Large intestine (tissue), 12 donors: ENCODE data around the gene EPX. TPM values are rescaled to one million over a fixed set of nuclear protein-coding genes. Genes with fewer than 3 reads are reported as not detected.
"Not testable (repeated sequence)": the region's sequence is repeated elsewhere in the genome, so short reads cannot be mapped to it uniquely, and the experiment has no call there.

Experiments used
- DNase-seq, 2 donors: peaks; one replicate each; pipeline versions ENCODE4 v3.0.0 to v3.0.0-alpha.2; 2013
- H3K27ac ChIP-seq: one replicate; pipeline ENCODE4 v1.5.1; 2013; ENCODE audit warnings: low read length
- H3K27me3 ChIP-seq: 2 replicates; pipeline ENCODE4 v1.6.1; 2013; ENCODE audit warnings: low read length; ENCODE audit not compliant: control insufficient read depth, insufficient read depth
- H3K36me3 ChIP-seq: 2 replicates; pipeline ENCODE4 v1.6.1; 2013; ENCODE audit warnings: low read length; ENCODE audit not compliant: control insufficient read depth, insufficient read depth
- H3K4me1 ChIP-seq: one replicate; pipeline ENCODE4 v1.6.1; 2013; ENCODE audit warnings: low read length; ENCODE audit not compliant: control insufficient read depth, insufficient read depth
- H3K4me3 ChIP-seq: one replicate; pipeline ENCODE4 v1.5.1; 2013; ENCODE audit warnings: low read length
- H3K9me3 ChIP-seq: one replicate; pipeline ENCODE4 v1.6.1; 2013; ENCODE audit warnings: mild to moderate bottlenecking, low read depth, low read length, moderate library complexity; ENCODE audit not compliant: control insufficient read depth
- WGBS: methylation state at CpG from one replicate; pipeline ENCODE4 v1.1.5; 2013; ENCODE audit warnings: low lambda C conversion rate; ENCODE audit not compliant: insufficient coverage; 5-methylcytosine and 5-hydroxymethylcytosine counted together
- long read RNA-seq, 11 donors: transcript quantifications; one replicate each; lab custom pipeline, GENCODE V29; 2026
- polyA plus RNA-seq: library from polyadenylated mRNA; unstranded; fragments of 120-200 nt; gene quantifications from one replicate; pipeline ENCODE4 v1.2.1, GENCODE V29; 2013

EPX gene
- polyA plus RNA-seq: 0.24 TPM
- long read RNA-seq, donor 1: 0 reads
- long read RNA-seq, donor 2: 0 reads
- long read RNA-seq, donor 3: 0 reads
- long read RNA-seq, donor 4: 0 reads
- long read RNA-seq, donor 5: 0 reads
- long read RNA-seq, donor 6: 0 reads
- long read RNA-seq, donor 7: 0 reads
- long read RNA-seq, donor 8: 0 reads
- long read RNA-seq, donor 9: 0 reads
- long read RNA-seq, donor 10: 0 reads
- long read RNA-seq, donor 11: 0 reads

DNA sequence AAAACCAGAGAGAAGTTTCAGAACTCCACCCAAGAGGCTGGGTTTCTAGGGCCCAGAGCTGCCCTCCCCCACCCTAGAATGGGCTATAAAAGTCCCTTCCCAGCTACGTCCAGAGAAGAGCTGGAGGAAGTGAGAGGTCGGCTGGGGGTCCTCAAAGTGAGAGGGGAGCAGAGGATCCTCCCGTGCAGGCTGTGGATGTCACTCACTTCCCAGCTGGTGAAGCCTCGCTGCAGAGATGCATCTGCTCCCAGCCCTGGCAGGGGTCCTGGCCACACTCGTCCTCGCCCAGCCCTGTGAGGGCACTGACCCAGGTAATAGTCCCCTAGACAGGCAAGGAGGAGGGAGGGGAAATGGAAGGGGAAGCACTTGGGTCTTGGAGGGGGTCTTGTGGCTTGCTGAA lies at the start of gene EPX:
Gene EPX, plus strand, starts transcription at position 115 of the 400 bp plus-strand sequence. Its CDS starts 121 bp downstream, at position 236.
- no peak within 1 kb of the TSS for H3K27ac ChIP-seq
- H3K4me3 ChIP-seq: no peak within 1 kb of the TSS
- H3K27me3 ChIP-seq: peaks cover 9% of the 10 kb centered on the region
- no peak for DNase-seq
- H3K36me3 ChIP-seq: no peaks in the 10 kb centered on the region
- WGBS: no CpG with 5 or more reads among the region's 6 CpGs
- H3K4me1 ChIP-seq: peaks cover 16% of the 10 kb centered on the region
- H3K9me3 ChIP-seq: no peaks in the 10 kb centered on the region

DNA sequence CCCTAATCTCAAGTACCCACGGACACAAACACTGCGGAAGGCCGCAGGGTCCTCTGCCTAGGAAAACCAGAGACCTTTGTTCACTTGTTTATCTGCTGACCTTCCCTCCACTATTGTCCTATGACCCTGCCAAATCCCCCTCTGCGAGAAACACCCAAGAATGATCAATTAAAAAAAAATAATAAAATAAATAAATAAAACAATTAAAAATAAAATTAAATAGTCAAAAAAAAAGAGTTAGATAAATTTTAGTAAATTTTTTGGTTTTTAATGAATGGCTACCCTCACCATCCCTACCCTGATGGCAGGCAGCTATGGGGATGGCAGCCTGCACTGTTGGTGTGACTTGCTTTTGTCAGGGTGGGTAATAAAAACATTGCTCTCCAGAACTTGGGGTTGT lies 49.2 kb upstream of the EPX start:
- 57% methylated on average over 1 of the region's 4 CpGs for WGBS
- not testable (repeated sequence) for H3K36me3 ChIP-seq, H3K27ac ChIP-seq, H3K4me3 ChIP-seq, H3K4me1 ChIP-seq, DNase-seq, H3K9me3 ChIP-seq, H3K27me3 ChIP-seq

DNA sequence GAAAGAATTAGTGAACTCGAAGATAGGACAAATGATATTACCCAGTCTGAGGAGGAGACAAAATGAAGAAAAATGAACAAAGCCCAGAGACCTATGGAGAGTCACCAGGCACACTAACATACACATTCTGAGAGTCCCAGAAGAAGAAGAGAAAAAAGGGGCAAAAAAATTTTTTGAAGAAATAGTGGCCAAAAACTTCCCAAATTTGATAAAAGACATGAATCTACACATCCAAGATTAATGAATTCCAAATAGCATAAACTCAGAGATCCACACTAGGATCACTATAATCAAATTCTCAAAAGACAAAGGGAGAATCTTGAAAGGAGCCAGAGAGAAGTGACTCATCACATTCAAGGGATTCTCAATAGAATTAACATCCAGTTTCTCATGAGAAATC lies 47.7 kb upstream of the EPX start:
- Histone ChIP-seq H3K9me3 (peaks cover 4% of the 10 kb centered on the region), H3K27me3 (peaks cover 21% of the 10 kb centered on the region), H3K4me1 (no peaks in the 10 kb centered on the region), H3K4me3 (no peak overlapping the region), H3K27ac (no peak overlapping the region), H3K36me3 (no peaks in the 10 kb centered on the region)
- 83% methylated on average over 1 of the region's 1 CpG for WGBS
- DNase-seq: no peak

DNA sequence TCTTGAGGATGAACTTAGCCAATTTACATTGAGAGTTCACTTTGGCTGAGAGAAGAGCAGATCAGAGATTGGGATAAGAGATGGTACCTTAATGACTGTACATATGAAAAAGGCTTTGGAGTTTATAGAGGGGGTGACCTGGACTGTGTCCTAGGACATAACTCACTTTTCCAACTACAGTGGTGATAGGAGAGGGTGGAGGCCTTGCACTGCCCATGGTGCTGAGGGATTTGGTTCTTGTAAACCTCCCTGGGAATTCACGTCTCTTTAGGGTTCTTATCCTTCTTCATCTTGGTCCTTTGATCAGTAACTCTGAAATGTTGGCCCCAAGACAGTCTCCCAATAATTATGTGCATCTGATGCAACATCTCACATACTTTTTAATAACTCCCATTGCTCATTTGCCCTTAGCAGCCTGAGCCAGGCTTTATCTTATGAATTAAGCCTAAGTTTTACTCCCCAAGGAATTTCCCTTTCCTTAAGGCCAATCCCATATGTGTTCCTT lies 44.5 kb upstream of the EPX start, which contains the start of gene OR4D1:
Gene OR4D1, plus strand, starts transcription at position 455 of the 505 bp plus-strand sequence. CDS start 6,770 bp downstream, outside the sequence.
- Histone ChIP-seq H3K4me1 (no peaks in the 10 kb centered on the region), H3K27ac (no peak within 1 kb of the TSS), H3K4me3 (no peak within 1 kb of the TSS), H3K36me3 (no peaks in the 10 kb centered on the region), H3K27me3 (peaks cover 34% of the 10 kb centered on the region), H3K9me3 (no peaks in the 10 kb centered on the region)
- DNase-seq: no peak
- no CpG with 5 or more reads among the region's 1 CpG for WGBS

DNA sequence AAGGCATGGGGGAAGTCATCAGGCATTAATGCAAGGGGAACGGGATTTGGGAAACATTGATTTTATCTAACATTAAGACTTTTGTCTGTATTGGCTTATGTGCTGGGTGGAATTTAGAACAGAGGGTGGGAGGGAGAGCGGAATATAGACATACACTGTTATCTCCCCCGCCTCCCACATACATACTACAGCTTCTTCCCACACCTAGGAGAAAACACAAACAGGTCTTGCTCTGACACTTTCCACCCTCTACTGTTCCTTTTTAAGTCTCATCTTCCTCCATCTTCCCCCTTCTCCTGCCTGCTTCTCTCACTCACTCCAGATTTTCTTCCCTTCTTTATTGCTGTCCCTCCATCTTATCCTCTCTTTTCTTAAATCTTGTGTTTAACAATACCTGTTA lies 43.9 kb upstream of the EPX start:
- no peak overlapping the region for H3K27ac ChIP-seq
- H3K4me3 ChIP-seq: no peak overlapping the region
- WGBS: 80% methylated on average over 2 of the region's 3 CpGs
- H3K9me3 ChIP-seq: no peaks in the 10 kb centered on the region
- H3K36me3 ChIP-seq: no peaks in the 10 kb centered on the region
- no peaks in the 10 kb centered on the region for H3K4me1 ChIP-seq
- no peak for DNase-seq
- peaks cover 36% of the 10 kb centered on the region for H3K27me3 ChIP-seq

DNA sequence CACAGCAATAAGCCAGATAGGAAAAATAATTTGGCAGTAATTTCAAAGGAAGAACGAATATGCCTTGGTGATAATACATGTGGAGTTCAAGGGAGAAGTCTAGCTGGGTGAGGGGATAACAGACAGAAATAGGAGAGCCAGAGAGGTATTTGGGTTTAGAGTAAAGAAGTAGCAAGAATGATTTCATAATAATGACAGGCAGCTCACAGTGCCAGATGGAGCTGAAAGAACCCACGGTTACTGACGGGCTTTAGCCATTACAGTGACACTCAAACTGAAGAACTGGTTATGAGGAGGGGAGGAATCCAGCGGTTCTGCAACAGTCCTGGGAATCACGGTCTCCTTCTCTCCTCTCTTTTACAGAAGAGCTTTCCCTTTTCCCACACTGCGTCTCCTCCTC lies 42.1 kb upstream of the EPX start:
- WGBS: 83% methylated on average over 1 of the region's 6 CpGs
- DNase-seq: no peak
- Histone ChIP-seq H3K36me3 (no peaks in the 10 kb centered on the region), H3K27me3 (peaks cover 45% of the 10 kb centered on the region), H3K9me3 (no peaks in the 10 kb centered on the region), H3K4me3 (no peak overlapping the region), H3K4me1 (no peaks in the 10 kb centered on the region), H3K27ac (no peak overlapping the region)

DNA sequence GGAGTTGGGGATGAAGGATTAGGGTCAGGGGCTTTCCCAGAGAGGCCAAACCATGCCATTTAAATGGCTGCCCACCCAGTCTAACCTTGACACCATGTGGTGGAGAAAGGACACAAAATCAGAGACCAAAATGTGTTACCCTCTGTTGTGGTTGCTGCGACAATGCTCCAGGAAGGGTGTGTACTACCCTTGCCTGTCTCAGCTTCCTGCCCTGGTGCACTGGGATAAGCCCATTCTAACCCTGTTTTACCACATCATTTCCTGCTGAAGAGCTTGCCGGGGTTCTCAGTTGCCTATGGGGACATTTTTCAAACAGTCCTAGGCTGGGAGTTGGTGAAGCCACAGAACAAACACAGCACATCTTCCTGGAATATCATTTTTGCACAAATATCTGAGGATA lies 39.5 kb upstream of the EPX start:
- Histone ChIP-seq H3K4me3 (no peak overlapping the region), H3K4me1 (no peaks in the 10 kb centered on the region), H3K27me3 (peaks cover 68% of the 10 kb centered on the region), H3K36me3 (no peaks in the 10 kb centered on the region), H3K9me3 (peaks cover 4% of the 10 kb centered on the region), H3K27ac (no peak overlapping the region)
- no peak for DNase-seq
- no CpG with 5 or more reads among the region's 2 CpGs for WGBS

DNA sequence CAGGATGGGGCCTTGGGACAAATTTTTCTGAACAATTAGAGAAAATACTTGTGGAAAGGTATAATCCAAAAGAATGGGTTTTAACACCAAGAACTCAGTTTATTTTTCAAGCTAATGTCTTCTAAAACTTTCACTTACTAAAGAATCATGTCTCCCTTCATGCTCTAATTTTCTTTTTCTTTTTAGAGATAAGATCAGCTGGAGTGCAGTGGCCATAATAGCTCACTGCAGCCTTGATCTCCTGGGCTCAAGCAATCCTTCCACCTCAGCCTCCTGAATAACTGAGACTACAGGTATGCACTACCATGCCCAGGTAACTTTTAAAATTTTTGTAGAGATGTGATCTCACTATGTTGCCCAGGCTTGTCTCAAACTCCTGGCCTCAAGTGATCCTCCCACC lies 38.9 kb upstream of the EPX start:
- H3K9me3 ChIP-seq: peaks cover 4% of the 10 kb centered on the region
- H3K36me3 ChIP-seq: no peaks in the 10 kb centered on the region
- DNase-seq: no peak
- no peaks in the 10 kb centered on the region for H3K4me1 ChIP-seq
- no peak overlapping the region for H3K27ac ChIP-seq
- H3K27me3 ChIP-seq: peaks cover 64% of the 10 kb centered on the region
- no peak overlapping the region for H3K4me3 ChIP-seq

GRCh38 chr17:58156839-58157803 lies 35.4 kb upstream of the EPX start:
- no CpG with 5 or more reads among the region's 65 CpGs for WGBS
- peaks cover 71% of the 10 kb centered on the region for H3K27me3 ChIP-seq
- DNase-seq: peak in 1 of 2 donors; percentile 13
- H3K36me3 ChIP-seq: no peaks in the 10 kb centered on the region
- H3K9me3 ChIP-seq: peaks cover 4% of the 10 kb centered on the region
- H3K27ac ChIP-seq: no peak overlapping the region
- peak overlapping the region; percentile 23 for H3K4me3 ChIP-seq
- no peaks in the 10 kb centered on the region for H3K4me1 ChIP-seq

GRCh38 chr17:58158181-58158580 lies 34.3 kb upstream of the EPX start:
- peaks cover 69% of the 10 kb centered on the region for H3K27me3 ChIP-seq
- no peak for DNase-seq

More at GRCh38 chr17:58158181-58158580, 34.3 kb upstream of the EPX start:
- WGBS: 100% methylated on average over 1 of the region's 2 CpGs
- H3K4me3 ChIP-seq: no peak overlapping the region
- no peaks in the 10 kb centered on the region for H3K4me1 ChIP-seq
- H3K27ac ChIP-seq: no peak overlapping the region
- H3K36me3 ChIP-seq: no peaks in the 10 kb centered on the region
- H3K9me3 ChIP-seq: peaks cover 4% of the 10 kb centered on the region
